Activated naive CD4-positive, alpha-beta T cell treated with anti-CD3 and anti-CD28 coated beads, Interleukin-2, amount 50 U/mL, for 72 hours (primary cell): ENCODE data around the gene OTUD7B. TPM values are rescaled to one million over a fixed set of nuclear protein-coding genes. Genes with fewer than 3 reads are reported as not detected.
A peak's percentile ranks its signal among the peaks of the same experiment; 100 is the strongest.
"Not testable (repeated sequence)": the region's sequence is repeated elsewhere in the genome, so short reads cannot be mapped to it uniquely, and the experiment has no call there.

Experiments used
- ATAC-seq, 2 donors: fragments of 150-1000 bp; cut with Tn5 transposase; 2 replicates each; pipeline ENCODE4 v1.10.0; 2021; ENCODE audit warnings: mild to moderate bottlenecking in 2 of 2, moderate library complexity in 2 of 2
- DNase-seq, 2 donors: peaks; one replicate each; pipeline ENCODE4 v3.0.0; 2021 to 2022; ENCODE audit warnings: low spot score in 2 of 2
- H3K27ac Mint-ChIP-seq, 2 donors: one replicate each; pipeline ENCODE4 v1.8.0; 2022; ENCODE audit warnings: mild to moderate bottlenecking in 2 of 2, mixed read lengths in 2 of 2
- H3K36me3 Mint-ChIP-seq, 2 donors: one replicate each; pipeline ENCODE4 v1.8.0; 2022; ENCODE audit warnings: mixed read lengths in 2 of 2
- H3K9me3 Mint-ChIP-seq, 2 donors: one replicate each; pipeline ENCODE4 v1.8.0; 2022; ENCODE audit warnings: mixed read lengths in 2 of 2
- total RNA-seq, 2 donors: library from RNA; stranded (reverse); gene quantifications; one replicate each; pipeline ENCODE4 v1.2.3, GENCODE V29; 2022

OTUD7B gene
- 10 to 100 TPM; 21.7 to 22.8 TPM for total RNA-seq

GRCh38 chr1:150010393-150011115 lies at the start of gene OTUD7B:
Gene OTUD7B (minus strand): TSS chr1:150010726. CDS start chr1:149977510, 33,216 bp downstream.
- Mint-ChIP-seq H3K27ac (peak within 1 kb of the TSS; percentile 97 to 99), H3K9me3 (no peaks in the 10 kb centered on the region), H3K36me3 (peaks cover 11 to 21% of the 10 kb centered on the region in 2 donors)
- ATAC-seq, result peak; percentile 67 to 77
- peak; percentile 78 for DNase-seq

DNA sequence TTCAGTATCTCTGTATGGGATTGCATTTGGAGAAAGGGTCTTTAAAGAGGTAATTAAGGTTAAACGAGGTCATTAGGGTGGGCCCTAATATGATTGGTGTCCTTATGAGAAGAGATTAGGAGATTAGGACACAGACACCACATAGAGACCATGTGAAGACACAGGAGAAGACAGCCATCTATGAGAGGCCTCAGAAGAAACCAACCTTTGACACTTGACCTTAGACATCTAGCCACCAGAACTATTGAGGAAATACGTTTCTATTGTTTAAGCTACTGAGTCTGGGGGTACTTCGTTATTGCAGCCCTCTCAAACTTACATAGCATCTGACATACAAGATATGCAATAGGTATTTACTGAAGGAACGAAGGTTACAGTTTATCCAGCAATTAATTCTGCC lies 49.7 kb upstream of the OTUD7B start:
- Mint-ChIP-seq H3K27ac (no peak overlapping the region), H3K9me3 (no peaks in the 10 kb centered on the region), H3K36me3 (no peaks in the 10 kb centered on the region)
- ATAC-seq (no peak), DNase-seq (no peak)

- ATAC-seq, result no peak
- DNase-seq, result no peak
- H3K27ac Mint-ChIP-seq, result no peak overlapping the region
- no peaks in the 10 kb centered on the region for H3K9me3 Mint-ChIP-seq
- H3K36me3 Mint-ChIP-seq, result no peaks in the 10 kb centered on the region
Observed at GRCh38 chr1:150056407-150056806, 45.9 kb upstream of the OTUD7B start.

DNA sequence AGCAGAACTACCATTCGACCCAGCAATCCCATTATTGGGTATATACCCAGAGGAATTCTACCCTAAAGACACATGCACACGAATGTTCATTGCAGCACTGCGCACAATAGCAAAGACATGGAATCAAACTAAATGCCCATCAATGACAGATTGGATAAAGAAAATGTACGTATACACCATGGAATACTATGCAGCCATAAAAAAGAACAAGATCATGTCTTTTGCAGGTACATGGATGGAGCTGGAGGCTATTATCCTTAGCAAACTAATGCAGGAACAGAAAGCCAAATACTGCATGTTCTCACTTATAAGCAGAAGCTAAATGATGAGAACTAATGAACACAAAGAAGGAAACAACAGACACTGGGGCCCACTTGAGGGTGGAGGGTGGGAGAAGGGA lies 45.0 kb upstream of the OTUD7B start:
- not testable (repeated sequence) for DNase-seq, H3K9me3 Mint-ChIP-seq, ATAC-seq

GRCh38 chr1:150053926-150054325 lies 43.4 kb upstream of the OTUD7B start:
- ATAC-seq (no peak), DNase-seq (no peak)
- Mint-ChIP-seq H3K36me3 (no peaks in the 10 kb centered on the region), H3K27ac (no peak overlapping the region), H3K9me3 (no peaks in the 10 kb centered on the region)

More for the DNA sequence above, 45.0 kb upstream of the OTUD7B start:
- H3K36me3 Mint-ChIP-seq, H3K27ac Mint-ChIP-seq: not testable (repeated sequence)

GRCh38 chr1:150051905-150052412 lies 41.4 kb upstream of the OTUD7B start:
- DNase-seq, ATAC-seq, H3K36me3 Mint-ChIP-seq, H3K9me3 Mint-ChIP-seq, H3K27ac Mint-ChIP-seq: not testable (repeated sequence)

DNA sequence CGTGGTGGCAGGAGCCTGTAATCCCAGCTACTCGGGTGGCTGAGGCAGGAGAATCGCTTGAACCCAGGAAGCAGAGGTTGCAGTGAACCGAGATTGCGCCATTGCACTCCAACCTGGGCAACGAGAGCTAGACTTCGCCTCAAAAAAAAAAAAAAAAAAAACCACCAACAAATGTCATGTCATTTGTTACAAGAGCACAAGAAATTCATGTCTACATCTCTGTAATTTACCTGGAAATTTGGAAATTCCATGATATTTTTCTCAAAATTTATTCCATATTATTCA lies 40.5 kb upstream of the OTUD7B start:
- Mint-ChIP-seq H3K9me3 (no peaks in the 10 kb centered on the region), H3K27ac (no peak overlapping the region), H3K36me3 (no peaks in the 10 kb centered on the region)
- ATAC-seq (no peak), DNase-seq (no peak)

DNA sequence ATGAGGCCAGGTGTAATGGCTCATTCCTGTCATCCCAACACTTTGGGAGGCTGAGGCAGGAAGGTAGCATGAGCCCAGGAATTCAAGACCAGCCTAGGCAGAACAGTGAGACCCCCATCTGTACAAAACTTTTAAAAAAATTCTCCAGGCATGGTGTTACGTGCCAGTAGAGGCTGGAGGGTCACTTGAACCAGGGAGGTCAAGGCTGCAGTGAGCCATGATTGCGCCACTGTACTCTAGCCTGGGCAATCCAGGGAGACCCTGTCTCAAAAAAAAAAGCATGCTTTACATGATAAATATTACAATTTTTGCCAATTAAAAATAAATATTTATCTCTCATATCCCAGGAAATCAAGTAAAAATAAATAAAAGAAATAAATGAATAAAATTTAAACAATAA lies 39.4 kb upstream of the OTUD7B start:
- no peak for DNase-seq
- H3K36me3 Mint-ChIP-seq, result no peaks in the 10 kb centered on the region
- no peak overlapping the region for H3K27ac Mint-ChIP-seq
- no peak for ATAC-seq
- no peaks in the 10 kb centered on the region for H3K9me3 Mint-ChIP-seq

- H3K27ac Mint-ChIP-seq, result no peak overlapping the region
- no peaks in the 10 kb centered on the region for H3K9me3 Mint-ChIP-seq
- ATAC-seq, result no peak
- DNase-seq, result no peak
- H3K36me3 Mint-ChIP-seq, result no peaks in the 10 kb centered on the region
Observed at GRCh38 chr1:150034336-150034735, 23.8 kb upstream of the OTUD7B start.

DNA sequence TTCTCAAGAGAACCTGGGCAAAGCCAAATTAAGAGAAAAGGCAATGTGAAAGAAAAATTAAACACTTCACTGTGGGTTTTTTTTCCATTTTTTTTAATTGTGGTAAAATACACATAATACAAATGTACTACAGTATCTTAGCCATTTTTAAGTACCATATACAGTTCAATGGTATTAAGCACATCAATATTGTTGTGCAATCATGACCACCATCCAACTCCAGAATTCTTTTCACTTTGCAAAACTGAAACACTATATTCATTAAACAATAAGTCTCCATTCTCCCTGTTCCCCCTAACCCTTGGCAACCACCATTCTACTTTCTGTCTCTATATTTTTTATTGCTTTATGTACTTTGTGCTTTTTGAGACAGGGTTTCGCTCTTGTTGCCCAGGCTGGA lies 17.8 kb upstream of the OTUD7B start:
- no peaks in the 10 kb centered on the region for H3K36me3 Mint-ChIP-seq
- DNase-seq (no peak), ATAC-seq (no peak)
- H3K27ac Mint-ChIP-seq, result no peak overlapping the region
- H3K9me3 Mint-ChIP-seq, result no peaks in the 10 kb centered on the region

GRCh38 chr1:150024156-150024555 lies 13.6 kb upstream of the OTUD7B start:
- no peak overlapping the region for H3K27ac Mint-ChIP-seq
- DNase-seq (no peak), ATAC-seq (no peak)
- H3K9me3 Mint-ChIP-seq, result no peaks in the 10 kb centered on the region
- no peaks in the 10 kb centered on the region for H3K36me3 Mint-ChIP-seq

DNA sequence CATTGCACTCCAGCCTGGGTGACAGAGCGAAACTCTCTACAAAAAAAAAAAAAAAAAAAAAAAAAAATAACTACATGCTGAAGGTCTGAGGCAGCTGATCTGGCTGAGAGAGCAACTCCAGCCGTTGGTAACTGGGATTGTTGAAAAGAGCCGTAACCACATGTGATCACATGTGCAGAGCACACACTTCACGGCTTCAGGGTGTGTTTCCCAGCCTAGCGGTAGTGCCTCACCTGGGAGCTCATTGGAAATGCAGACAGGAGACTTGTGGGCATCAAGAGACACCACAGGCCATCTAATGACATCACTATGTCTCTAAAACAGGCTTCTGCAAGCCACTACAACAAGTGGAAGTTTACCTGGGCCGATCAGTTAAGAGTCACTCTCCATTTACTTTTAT lies 11.8 kb upstream of the OTUD7B start:
- ATAC-seq, result no peak
- DNase-seq, result no peak
- Mint-ChIP-seq H3K27ac (no peak overlapping the region), H3K36me3 (no peaks in the 10 kb centered on the region), H3K9me3 (no peaks in the 10 kb centered on the region)

GRCh38 chr1:150021191-150021694 lies 10.7 kb upstream of the OTUD7B start:
- Mint-ChIP-seq H3K36me3 (no peaks in the 10 kb centered on the region), H3K9me3 (no peaks in the 10 kb centered on the region), H3K27ac (no peak overlapping the region)
- DNase-seq (no peak), ATAC-seq (no peak)

DNA sequence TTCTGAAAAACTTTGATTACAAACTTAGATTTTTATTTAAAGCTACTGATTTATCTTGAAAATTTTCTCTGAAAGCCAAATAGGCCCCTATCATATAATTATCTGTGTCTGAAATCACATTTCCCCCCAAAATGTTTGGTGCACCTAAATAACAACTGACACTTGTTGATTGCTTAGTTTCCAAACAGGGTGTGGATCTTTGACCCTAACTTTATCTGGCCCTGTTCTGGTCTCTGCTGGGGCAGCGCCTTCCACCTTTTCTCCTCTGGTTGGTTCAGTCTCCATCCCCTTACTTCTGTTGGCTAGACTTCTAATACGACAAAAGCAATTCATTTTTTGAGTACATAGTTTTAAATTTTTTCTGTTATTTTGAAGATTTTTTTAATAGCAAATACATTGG lies 10.2 kb upstream of the OTUD7B start:
- Mint-ChIP-seq H3K9me3 (no peaks in the 10 kb centered on the region), H3K36me3 (no peaks in the 10 kb centered on the region), H3K27ac (no peak overlapping the region)
- no peak for DNase-seq
- ATAC-seq, result no peak

GRCh38 chr1:150018165-150018564 lies 7.6 kb upstream of the OTUD7B start:
- DNase-seq, result no peak
- no peaks in the 10 kb centered on the region for H3K36me3 Mint-ChIP-seq
- no peaks in the 10 kb centered on the region for H3K9me3 Mint-ChIP-seq
- ATAC-seq, result no peak
- H3K27ac Mint-ChIP-seq, result no peak overlapping the region

DNA sequence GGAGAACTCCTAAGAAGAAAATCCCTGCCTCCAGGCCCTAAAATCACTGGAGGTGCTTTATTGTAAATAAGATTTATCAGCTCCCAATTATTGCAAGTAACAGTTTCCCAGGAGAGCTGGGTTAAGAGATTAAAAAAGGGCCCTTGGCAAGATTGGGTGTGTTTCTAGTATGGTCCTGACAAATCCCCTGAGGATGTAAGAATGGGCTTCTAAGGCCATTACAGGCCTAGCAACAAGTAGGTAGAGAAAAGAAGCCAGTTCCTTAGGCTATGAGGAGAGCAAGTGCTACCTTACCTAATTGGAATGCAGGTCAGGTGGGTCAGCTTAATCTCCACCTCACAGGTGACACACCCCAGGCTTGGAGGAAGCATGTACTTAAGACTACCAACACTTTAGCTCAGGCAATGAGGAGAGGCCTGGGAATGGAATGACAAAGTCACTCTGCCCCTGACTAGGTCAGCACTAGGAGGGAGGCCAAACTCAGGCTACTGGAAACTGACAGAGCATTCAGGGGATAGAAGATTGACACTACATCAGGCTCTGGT lies 6.8 kb upstream of the OTUD7B start:
- no peaks in the 10 kb centered on the region for H3K9me3 Mint-ChIP-seq
- no peak overlapping the region for H3K27ac Mint-ChIP-seq
- no peaks in the 10 kb centered on the region for H3K36me3 Mint-ChIP-seq
- DNase-seq, result no peak
- ATAC-seq, result no peak

- H3K9me3 Mint-ChIP-seq, result no peaks in the 10 kb centered on the region
- DNase-seq (no peak), ATAC-seq (no peak)
- no peaks in the 10 kb centered on the region for H3K36me3 Mint-ChIP-seq
- no peak overlapping the region for H3K27ac Mint-ChIP-seq
Observed at GRCh38 chr1:150015651-150016131, 5.2 kb upstream of the OTUD7B start.

GRCh38 chr1:150012611-150013010 lies 2.1 kb upstream of the OTUD7B start:
- Mint-ChIP-seq H3K36me3 (peaks cover 11 to 21% of the 10 kb centered on the region in 2 donors), H3K27ac (no peak overlapping the region), H3K9me3 (no peaks in the 10 kb centered on the region)
- ATAC-seq, result no peak
- no peak for DNase-seq
